Body of pancreas (tissue), 4 donors: ENCODE results near the gene DND1.

Source experiments
- CTCF ChIP-seq, 7 experiments: fragments of 450-650 bp in 4 of 7; fragments of 200-600 bp in 3 of 7; sonication (generic) in 3 of 7; IDR thresholded peaks; one replicate each; pipeline ENCODE4 v1.5.1; 2016 to 2019; ENCODE audit warnings: antibody characterized with exemption in 7 of 7
- POLR2A ChIP-seq, 3 donors: fragments of 450-650 bp; IDR thresholded peaks; one replicate each; pipeline ENCODE4 v1.6.1; 2016; ENCODE audit warnings: antibody characterized with exemption in 3 of 3, mild to moderate bottlenecking in 2 of 3

- TF ChIP-seq CTCF (IDR thresholded peaks at IDR 0.05) (no peak), POLR2A (IDR thresholded peaks at IDR 0.05) (no peak)
Observed at GRCh38 chr5:140711794-140712193, 38.4 kb upstream of the DND1 start.
